ENCODE results near the gene STX7.

Gene STX7

GRCh38 chr6:132506869-132507808 lies 5.8 kb downstream of the STX7 start:
- no peak for DNase-seq (ENCODE audit: low read depth in 2 of 2)

- no peak for DNase-seq (ENCODE audit: low read depth in 2 of 2)
Observed at GRCh38 chr6:132506461-132506860, 6.5 kb downstream of the STX7 start.

DNA sequence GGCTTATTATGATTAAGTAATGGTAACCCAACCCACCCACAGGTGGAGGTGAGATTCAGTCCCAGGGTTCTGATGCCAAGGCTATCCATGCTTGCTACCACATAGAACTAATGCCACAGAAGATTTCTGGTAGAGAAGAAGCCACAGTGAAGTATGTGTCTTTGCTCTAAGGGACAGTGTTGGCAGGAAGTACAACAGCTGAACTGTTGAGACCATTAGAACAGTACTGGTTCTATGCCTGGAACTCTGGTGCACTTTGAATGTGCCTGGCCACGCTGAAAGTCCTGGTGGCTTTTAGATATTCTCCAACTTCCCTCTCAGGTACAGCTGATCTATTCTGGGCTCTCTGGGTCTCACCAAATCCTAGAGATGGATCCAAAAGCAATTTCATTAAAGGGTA lies 7.8 kb downstream of the STX7 start:
- no peak for DNase-seq (ENCODE audit: low read depth in 2 of 2)

GRCh38 chr6:132504757-132505156 lies 8.2 kb downstream of the STX7 start:
- no peak for DNase-seq (ENCODE audit: low read depth in 2 of 2)

- no peak for DNase-seq (ENCODE audit: low read depth in 2 of 2)
Observed at GRCh38 chr6:132499757-132500156, 13.2 kb downstream of the STX7 start.

- DNase-seq (ENCODE audit: low read depth in 2 of 2): no peak
Observed at GRCh38 chr6:132498638-132499037, 14.3 kb downstream of the STX7 start.

DNA sequence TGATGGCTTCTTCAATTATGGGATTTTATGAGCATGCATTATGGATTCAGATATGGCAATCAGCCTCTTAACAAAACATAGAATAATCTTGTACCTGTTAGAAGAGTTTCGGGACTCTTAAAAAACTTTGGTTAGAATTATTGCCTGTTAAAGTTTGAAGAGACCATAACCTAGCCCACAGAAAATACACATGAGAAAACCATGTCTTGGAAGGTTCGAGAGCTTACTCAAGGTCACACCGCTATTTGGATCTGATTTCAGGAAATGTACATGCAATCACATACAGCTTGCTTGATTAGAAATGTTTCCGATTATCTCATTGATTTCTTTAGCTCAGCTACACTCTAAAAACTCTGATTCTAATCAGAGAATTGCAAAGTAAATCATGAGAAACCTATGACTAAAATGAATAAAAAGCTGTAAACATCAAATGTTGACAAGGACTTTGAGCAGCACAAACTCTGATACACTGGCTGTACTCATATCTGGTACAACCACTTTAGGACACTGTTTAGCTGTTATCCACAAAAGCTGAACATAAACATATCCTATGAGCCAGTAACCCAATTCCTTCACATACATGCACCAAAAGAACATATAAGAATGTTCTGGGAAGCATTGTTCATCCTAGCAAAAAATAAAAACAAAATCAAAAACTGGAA lies 16.3 kb downstream of the STX7 start:
- no peak for DNase-seq (ENCODE audit: low read depth in 2 of 2)

GRCh38 chr6:132495604-132496079 lies 17.3 kb downstream of the STX7 start:
- DNase-seq (ENCODE audit: low read depth in 2 of 2): no peak

DNA sequence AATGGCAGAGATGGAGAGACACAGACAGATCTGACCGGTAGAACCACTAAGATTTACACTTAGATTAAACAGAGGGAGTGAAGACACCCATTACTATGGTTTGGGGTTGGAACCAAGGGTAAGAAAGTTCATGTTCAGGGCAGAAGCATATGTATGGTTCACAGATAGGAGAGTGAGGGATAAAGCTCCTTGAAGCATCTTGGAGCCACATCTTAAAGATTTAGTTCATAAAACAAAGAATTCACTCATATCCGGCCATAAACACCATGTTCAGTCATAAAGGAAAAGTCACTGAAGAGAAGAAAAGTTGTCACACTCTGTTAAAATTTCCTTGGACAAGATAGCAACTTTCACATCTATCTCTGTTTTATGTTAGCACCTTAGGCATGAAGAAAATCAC lies 18.0 kb downstream of the STX7 start:
- no peak for DNase-seq (ENCODE audit: low read depth in 2 of 2)

GRCh38 chr6:132491881-132492280 lies 21.0 kb downstream of the STX7 start:
- DNase-seq (ENCODE audit: low read depth in 2 of 2): no peak

DNA sequence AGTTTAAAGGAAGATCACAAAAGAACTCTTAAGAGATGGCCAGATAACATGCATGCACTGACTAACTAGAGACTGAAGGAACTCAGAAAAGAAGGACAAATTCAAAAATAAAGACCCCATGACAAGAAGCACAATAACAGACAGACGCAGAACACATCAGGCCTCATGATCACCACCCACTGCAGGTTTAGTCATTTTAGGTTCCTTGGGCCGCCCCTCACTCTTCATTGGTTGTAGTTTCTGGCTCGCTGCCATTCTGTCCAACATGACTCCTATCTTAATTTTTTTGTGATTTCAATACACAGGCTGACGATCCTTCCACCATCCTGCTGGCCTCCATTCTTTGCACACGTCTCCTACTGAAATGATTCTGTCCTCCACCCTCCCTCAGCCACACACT lies 21.6 kb downstream of the STX7 start:
- DNase-seq (ENCODE audit: low read depth in 2 of 2): no peak

DNA sequence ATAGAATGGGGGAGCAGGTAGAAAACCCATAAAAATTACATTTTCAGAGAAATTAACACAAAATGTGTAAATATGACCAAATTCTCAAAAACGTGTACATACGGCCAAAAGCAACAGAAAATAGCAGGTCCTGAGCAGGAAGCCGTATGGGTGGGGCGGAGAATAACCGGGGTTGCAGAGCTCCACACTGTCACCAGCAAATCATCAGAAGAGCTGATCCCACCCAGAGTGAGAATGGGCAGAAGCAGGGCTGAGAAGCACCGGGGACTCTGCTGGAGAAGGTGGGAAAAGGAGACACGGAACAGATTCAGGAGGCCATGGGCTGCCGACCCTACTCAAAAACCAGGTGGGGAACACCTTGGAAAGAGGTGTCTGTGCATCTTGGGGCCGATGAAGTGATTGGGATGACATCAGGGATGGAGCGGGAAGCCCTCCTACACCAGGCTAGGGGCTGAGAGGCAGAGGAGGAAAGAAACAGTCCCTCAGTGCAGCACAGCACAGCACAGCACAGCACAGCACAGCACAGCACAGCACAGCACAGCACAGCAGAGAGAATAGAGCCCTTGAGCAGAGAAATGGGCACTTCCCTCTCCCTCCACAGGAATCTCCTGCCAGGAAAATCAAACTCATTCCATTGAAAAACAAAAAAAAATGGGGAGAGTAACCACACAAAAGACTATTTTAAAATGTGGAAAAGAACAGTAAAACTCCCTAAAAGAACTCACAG lies 22.3 kb downstream of the STX7 start:
- no peak for DNase-seq (ENCODE audit: low read depth in 2 of 2)

DNA sequence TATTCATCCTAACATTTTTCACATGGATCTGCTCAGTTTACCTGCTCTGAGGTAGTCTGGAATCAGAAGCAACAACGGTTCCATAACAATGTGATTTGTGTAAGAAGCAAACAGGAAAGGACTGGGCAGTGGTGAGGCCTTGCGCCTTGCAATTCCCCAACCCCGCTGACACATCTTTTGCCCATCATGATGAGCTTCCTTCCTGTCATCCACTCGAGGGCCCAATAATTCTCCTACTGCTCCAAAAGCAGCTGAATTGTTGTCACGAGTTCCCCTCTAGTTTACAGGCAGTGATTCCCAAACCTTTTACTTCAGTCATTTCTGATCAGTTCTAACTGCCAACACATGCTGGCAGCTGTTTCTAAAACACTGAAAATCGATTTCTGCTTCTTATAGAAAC lies 22.9 kb downstream of the STX7 start:
- no peak for DNase-seq (ENCODE audit: low read depth in 2 of 2)

- no peak for DNase-seq (ENCODE audit: low read depth in 2 of 2)
Observed at GRCh38 chr6:132489376-132489775, 23.5 kb downstream of the STX7 start.

GRCh38 chr6:132487762-132488161 lies 25.2 kb downstream of the STX7 start:
- DNase-seq (ENCODE audit: low read depth in 2 of 2): no peak

- DNase-seq (ENCODE audit: low read depth in 2 of 2): no peak
Observed at GRCh38 chr6:132484680-132485018, 28.3 kb downstream of the STX7 start.

- DNase-seq (ENCODE audit: low read depth in 2 of 2): peak in 1 of 2 donors; percentile 4
Observed at GRCh38 chr6:132483779-132484679, 28.9 kb downstream of the STX7 start.

- no peak for DNase-seq (ENCODE audit: low read depth in 2 of 2)
Observed at GRCh38 chr6:132482581-132482980, 30.3 kb downstream of the STX7 start.

- no peak for DNase-seq (ENCODE audit: low read depth in 2 of 2)
Observed at GRCh38 chr6:132481189-132481588, 31.7 kb downstream of the STX7 start.

GRCh38 chr6:132479131-132479530 lies 33.8 kb downstream of the STX7 start:
- no peak for DNase-seq (ENCODE audit: low read depth in 2 of 2)

GRCh38 chr6:132478674-132479073 lies 34.2 kb downstream of the STX7 start:
- no peak for DNase-seq (ENCODE audit: low read depth in 2 of 2)

All from stimulated activated CD4-positive, alpha-beta T cell treated with anti-CD3 and anti-CD28 coated beads, Interleukin-1b, Interleukin-23, amount 100 ng/mL, for 1 hour (primary cell).